ENCODE measurements around the gene GJC3.

DNA sequence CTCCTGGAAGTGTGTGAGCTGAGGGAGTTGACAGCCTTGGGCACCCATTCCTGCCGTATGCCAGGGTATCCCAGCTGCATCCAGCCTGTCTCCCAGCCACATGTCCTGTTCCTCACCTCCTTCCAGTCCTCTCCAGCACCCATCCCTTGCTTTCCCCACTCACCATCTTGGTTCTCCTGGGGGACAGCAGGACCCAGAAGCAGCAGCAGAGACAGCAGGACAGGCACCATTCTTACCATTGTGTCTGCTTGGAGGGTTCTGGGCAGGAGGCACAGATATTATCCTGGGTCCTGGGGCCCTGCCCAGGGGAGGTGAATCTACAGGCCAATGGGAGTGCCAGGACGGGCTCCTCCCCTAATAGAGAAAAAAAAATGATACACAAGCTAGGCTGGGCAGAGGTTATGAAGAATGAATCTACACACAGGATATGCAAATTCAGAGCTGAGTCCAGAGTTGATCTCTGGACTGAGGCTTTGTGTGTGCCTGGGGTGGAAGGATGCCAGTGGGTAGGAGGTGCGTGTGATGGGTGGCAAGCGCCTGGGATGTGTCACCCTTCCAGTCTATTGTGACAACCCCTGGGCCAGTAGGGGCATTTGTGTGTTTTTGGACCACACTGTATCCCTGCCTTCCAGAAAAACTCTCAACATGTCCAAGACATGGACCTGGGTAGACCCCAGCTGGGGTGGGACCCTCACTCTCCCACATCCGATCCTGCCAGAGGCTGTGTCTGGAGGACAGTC, 46.5 kb upstream of the GJC3 start, which contains the start of gene AZGP1:
- TF ChIP-seq POLR2A (IDR thresholded peaks at IDR 0.05; ENCODE audit: low read length) (no peak), GATA1 (IDR thresholded peaks at IDR 0.05; ENCODE audit: low read depth, low read length) (no peak)
